Erythroblast (primary cell): ENCODE data around the gene FANK1.

ENCODE experiments used
- DNase-seq, 2 experiments: peaks; one replicate each; lab custom pipeline; 2025; lab: John Stamatoyannopoulos, UW
- GATA1 ChIP-seq: IDR thresholded peaks from 2 replicates; pipeline ENCODE4 v1.6.1; 2011; ENCODE audit warnings: low read depth, mild to moderate bottlenecking, control low read depth, low read length, moderate library complexity
- POLR2A ChIP-seq: IDR thresholded peaks from 2 replicates; pipeline ENCODE4 v1.6.1; 2011; ENCODE audit warnings: mild to moderate bottlenecking, low read length

Gene FANK1

DNA sequence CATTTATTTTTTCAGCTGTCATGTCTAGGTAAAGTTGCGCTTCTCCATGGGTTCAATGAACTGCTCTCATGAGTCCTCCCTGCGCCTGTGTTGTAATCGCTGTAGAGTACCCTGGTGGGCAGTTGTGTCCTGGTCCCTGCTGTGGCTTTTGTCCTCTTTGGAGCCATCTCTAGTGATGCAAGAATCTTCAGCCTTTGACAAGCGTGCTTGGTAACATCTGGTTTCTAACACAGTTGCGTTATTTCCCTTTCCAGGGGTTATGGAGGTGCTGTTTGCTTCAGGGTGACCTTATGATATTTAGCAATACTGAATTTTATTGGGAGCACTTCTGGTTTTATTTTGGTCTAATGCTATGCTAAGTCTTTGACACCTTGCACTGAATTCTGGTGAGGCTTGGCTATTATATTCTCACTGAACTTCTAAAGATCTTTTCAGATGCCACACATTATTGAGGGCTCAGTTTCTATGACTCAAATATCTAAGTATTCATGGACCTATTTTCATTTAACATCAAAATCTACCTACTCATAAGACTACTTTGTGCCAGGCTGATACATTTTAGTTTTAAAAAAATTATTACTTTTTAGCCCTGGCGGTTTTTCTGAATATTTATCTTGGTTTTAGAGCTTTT, 88.6 kb downstream of the FANK1 start:
- TF ChIP-seq POLR2A (no peak), GATA1 (no peak)
- DNase-seq: no peak

DNA sequence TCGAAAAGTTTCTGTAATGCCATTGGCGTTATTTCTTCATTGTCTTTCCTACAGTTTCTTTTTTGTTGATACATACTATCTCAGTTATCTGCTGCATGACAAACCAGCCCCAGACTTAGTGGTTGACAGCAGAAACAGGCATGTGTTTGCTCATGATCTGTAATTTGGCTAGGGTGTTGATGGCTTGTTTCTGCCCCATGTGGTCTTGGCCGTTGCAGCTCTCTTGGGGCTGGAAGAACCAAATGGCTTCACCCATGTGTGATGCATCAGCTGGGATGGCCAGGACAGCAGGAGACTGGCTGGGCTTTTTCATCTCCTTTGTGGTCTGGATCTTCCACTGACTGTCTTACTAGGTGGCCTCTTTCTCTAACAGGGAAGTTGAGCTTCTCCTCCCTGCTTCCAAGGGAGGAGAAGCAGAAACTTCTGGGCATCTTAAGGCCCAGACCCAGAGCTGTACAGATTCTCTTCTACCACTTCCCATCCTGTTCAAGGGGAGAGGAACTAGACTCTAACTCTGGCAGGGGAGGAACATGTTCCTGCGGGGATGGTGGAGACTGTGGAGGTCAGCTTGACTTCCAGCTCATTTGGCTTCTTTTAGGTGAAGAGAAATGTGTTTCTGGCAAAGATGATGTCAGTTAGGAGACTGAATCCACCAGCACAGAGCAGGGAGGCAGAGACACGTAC, 89.3 kb downstream of the FANK1 start:
- TF ChIP-seq GATA1: no peak
- TF ChIP-seq POLR2A: no peak
- DNase-seq: no peak

DNA sequence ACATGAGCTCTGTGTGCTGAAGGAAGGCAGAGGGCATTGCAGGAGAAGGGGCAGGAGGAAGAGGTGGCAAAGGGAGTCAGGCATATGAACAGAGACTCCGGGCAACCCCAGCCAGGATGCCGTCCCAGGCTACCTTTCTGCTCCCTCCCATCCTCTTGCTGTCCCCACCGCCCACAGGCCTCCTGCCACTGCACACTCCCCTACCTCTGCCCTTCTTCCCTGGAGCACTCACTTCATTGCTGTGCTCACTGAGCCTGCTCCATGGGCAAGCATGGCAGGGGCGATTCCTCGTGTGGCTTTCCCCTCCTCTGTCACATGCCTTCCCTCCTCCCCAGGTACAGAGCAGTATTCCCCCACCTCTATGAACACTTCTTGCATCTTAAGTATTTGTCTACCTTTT, 93.4 kb downstream of the FANK1 start:
- TF ChIP-seq GATA1 (no peak), POLR2A (no peak)
- DNase-seq: no peak

DNA sequence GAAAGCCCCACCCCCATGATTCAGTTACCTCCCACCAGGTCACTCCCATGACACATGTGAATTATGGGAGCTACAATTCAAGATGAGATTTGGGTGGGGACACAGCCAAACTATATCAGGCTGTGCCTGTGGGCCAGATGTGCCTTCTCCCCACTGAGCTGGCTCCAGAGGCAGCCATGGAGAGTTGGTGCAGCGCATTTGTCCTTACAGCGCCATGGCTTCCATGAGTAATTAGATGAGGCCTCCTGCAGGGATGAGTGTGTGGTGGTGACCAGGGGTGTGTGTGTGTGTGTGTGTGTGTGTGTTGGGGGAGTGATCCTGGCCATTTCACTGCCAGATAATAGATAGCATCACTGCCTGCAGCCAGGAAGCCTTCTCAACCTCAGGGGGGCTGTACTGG, 94.6 kb downstream of the FANK1 start:
- TF ChIP-seq GATA1: no peak
- no peak for TF ChIP-seq POLR2A
- no peak for DNase-seq

DNA sequence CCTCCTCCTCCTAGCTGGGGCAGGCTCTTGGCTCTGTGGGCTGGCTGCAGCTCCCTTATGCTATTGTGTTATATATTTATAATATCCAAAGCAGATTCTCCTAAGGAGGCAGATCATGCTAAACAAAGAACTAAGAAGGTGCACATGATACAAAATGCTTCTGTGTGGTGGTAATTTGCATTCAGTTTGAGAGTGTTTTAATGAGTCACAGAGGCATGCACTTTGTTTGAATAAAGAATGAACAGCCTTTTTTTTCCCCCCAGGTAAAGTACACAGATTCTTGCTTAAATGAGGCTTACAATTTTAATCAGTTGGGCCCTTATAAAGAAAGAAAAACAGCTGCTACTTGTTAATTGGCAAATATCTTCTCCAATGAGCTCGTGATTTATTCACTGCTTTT, 95.0 kb downstream of the FANK1 start:
- no peak for TF ChIP-seq GATA1
- TF ChIP-seq POLR2A: no peak
- DNase-seq: no peak

DNA sequence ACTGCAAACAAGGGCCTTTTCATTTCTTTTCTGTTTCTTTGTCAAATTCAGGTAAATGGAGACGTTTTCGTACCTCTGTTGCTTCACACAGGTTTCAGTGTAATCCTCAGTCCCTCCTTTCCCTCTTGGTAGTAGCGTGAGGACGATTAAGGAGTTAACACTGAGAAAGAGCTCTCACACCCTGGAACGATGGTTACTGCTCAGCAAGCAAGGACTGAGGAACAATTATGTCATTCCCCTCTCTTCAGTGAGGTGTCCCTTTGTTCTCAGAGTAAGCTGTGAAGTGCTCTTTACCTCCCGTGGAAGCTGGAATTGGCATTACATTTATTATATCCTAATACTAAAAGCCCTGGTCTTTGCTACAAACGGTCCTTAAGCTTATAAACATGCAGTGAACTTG, 95.9 kb downstream of the FANK1 start:
- DNase-seq: no peak
- TF ChIP-seq GATA1: no peak
- TF ChIP-seq POLR2A: no peak

DNA sequence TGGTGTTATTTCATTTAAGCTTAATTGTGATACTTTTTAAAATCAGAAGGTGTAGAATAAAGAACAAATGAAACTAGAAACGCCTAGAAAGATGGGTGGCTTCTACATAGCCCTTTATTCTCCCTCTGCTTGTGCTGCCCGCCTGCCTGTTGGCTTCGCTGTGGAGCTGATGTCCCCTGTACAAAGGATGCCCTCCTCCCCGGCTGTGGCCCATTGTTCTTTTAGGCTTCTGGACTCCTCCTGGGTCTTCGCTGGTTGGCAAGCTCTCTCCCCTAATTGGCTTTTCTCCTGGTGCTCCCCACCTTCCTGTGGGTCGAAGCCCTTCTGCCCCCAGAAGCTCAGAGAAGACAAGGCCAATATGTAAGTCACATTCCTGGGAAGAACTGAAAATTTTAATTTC, 98.2 kb downstream of the FANK1 start:
- TF ChIP-seq GATA1 (no peak), POLR2A (no peak)
- DNase-seq: no peak

DNA sequence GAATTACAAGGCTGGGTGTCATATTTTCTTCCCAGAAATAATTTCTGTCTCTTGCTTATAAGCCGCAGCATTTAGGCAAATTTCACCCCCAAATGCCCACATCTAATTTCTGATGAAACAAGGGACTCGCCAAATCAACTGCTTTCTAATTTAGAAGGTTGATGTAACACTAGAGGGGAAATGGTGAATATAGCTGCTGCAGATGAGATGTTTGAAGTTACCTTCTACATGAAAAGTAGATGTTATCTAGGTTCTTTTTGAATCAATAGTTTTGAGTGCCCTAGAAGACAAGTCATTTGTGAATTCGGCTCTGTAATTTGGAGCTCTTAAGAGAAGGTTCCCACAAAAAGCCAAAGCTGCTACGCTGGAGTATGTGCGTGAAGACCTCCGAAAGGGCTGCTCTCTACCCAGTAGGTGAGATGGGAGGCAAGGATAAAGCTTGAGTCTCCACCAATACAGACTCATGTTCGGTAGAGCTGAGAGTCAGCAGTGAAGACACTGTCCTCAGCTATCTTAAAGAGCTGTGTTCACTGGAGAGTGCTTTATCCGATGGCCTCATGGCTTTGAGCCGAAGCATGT, 99.5 kb downstream of the FANK1 start:
- TF ChIP-seq POLR2A (no peak), GATA1 (no peak)
- DNase-seq: no peak

DNA sequence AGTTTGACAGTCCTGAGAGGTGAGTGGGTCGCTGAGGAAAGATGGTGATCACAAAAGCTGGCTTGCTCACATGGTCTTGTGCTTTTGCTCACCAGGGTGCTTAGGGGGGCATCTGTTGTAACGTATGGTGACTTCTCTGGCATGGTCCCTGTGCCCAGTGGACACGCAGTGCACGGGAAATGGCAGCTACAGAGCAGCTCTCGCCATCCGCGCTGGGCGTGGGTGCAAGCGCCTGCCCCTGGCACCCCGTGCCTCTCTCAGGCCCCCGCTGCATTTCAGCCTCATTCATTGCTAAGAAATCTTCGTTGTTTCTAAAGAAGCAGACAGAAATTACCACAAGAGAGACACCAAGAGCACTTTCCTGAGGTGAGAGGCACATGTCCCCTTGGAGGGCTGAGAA, 101.2 kb downstream of the FANK1 start:
- no peak for TF ChIP-seq POLR2A
- TF ChIP-seq GATA1: no peak
- DNase-seq: no peak

DNA sequence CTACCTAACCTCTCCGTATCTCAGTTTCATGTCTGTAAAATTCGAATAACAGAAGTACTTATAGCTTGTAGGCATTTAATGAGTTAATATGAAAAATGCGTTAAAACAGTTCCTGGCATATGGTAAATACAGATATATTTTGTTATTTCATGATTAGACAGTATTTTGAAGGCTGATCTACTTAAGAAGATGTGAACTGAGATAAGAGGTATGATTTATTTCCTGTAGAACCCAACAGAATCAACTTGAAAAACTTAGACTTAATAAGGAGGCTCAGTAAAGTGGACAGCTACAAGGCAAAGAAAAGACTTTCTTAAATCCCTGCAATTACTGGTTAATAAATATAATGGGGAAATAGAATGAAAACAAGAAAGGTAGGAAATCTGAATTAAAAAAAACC, 103.3 kb downstream of the FANK1 start:
- TF ChIP-seq POLR2A: no peak
- TF ChIP-seq GATA1: no peak
- no peak for DNase-seq

DNA sequence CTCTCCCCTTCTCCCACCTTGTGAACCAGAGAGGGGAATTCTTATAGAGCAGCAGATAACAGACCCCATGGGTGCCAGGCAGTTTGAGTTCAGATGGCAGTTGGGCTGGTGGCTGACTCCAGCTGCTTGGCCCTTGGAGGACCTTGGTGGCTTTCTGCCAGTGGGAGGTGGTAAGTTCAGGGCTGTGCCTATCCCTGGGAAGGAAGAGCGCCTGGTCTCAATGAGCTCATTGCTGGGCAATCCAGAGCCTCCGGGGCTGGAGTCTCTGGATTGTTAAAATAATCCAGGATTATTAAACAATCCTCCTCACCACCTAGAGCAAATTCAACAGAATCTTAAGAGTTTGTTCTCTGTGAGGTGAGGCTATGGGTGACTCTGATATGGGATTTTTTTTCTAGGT, 105.2 kb downstream of the FANK1 start:
- TF ChIP-seq POLR2A (no peak), GATA1 (no peak)
- no peak for DNase-seq

DNA sequence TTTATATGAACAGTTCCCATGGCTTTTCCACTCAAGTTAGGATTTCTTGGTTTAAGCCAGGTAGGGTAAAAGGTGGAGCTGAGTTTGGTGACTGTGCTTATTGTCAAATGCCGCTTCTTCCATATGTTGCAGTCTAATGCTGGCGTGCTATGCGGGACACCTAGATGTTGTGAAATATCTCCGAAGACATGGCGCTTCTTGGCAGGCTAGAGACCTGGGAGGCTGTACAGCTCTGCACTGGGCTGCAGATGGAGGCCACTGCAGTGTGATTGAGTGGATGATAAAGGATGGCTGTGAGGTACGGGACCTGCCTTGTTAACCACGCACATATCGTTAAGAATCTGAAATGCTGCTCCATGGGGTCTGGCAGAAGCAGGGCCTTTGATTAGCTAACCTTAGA, 108.4 kb downstream of the FANK1 start:
- DNase-seq: no peak
- TF ChIP-seq GATA1 (no peak), POLR2A (no peak)

DNA sequence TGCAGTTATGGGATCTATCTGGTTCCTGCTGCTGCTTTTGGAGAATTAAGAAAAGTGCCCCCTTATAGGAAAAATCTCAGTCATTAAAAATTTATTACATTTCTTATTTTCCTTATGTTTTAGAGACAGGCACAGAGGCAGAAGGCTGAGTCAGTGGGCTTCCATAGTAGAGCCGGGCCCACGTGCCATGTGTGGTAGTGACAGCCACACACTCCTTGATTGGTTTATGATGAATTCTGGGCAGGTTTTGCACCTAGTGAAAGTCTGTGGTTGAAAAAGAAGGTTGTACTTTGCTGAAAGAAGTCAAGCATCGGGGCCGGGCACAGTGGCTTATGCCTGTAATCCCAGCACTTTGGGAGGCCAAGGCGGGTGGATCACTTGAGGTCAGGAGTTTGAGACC, 109.9 kb downstream of the FANK1 start:
- TF ChIP-seq GATA1 (no peak), POLR2A (no peak)
- DNase-seq: no peak

DNA sequence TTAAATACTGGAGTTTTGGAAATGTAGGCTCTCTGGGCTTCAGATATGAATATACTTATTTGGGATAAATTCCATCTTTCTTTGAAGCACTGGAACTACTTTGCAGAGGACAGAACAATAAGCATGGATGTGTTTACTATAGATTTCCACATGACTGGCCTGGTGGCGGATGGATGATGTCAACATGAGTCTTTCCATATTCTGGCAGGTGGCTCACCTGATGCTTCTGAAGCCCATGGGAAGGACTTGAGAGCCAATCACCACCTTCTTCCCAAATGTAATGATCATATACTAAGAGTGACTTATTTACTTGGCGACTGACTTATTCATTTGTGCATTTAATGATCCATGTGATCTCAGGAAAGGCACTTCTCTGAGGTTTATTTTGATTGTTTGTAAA, 110.5 kb downstream of the FANK1 start:
- no peak for DNase-seq
- TF ChIP-seq GATA1 (no peak), POLR2A (no peak)
